Panc1 (cell line): ENCODE data around the gene ZNF235.

ENCODE experiments used
- CTCF ChIP-seq: fragments of 450-650 bp; IDR thresholded peaks from 2 replicates; pipeline ENCODE4 v1.5.1; 2017; ENCODE audit warnings: mild to moderate bottlenecking
- POLR2AphosphoS5 ChIP-seq: IDR thresholded peaks from 2 replicates; pipeline ENCODE4 v1.6.1; 2012; ENCODE audit warnings: mild to moderate bottlenecking, low read depth, low read length, moderate library complexity
- REST ChIP-seq, 2 experiments: IDR thresholded peaks; 2 replicates each; pipeline ENCODE4 v1.6.1; 2011 to 2012; ENCODE audit warnings: low read depth in 2 of 2, control low read depth in 1 of 2, low read length in 1 of 2, mild to moderate bottlenecking in 1 of 2, moderate library complexity in 1 of 2; ENCODE audit not compliant: insufficient read depth in 1 of 2
- TCF7L2 ChIP-seq: IDR thresholded peaks from 2 replicates; pipeline ENCODE4 v1.6.1; 2011; ENCODE audit warnings: mild to moderate bottlenecking, low read depth, low read length, inconsistent platforms

GRCh38 chr19:44305457-44305856 is 632 bp upstream of the ZNF235 start:
- TF ChIP-seq POLR2AphosphoS5 (no peak), CTCF (no peak), TCF7L2 (no peak), REST (IDR thresholded peaks at IDR 0.05; ENCODE audit: insufficient read depth in 1 of 2, low read depth in 2 of 2, low read length in 1 of 2) (no peak)
